ENCODE measurements around the gene TSNAX.

DNA sequence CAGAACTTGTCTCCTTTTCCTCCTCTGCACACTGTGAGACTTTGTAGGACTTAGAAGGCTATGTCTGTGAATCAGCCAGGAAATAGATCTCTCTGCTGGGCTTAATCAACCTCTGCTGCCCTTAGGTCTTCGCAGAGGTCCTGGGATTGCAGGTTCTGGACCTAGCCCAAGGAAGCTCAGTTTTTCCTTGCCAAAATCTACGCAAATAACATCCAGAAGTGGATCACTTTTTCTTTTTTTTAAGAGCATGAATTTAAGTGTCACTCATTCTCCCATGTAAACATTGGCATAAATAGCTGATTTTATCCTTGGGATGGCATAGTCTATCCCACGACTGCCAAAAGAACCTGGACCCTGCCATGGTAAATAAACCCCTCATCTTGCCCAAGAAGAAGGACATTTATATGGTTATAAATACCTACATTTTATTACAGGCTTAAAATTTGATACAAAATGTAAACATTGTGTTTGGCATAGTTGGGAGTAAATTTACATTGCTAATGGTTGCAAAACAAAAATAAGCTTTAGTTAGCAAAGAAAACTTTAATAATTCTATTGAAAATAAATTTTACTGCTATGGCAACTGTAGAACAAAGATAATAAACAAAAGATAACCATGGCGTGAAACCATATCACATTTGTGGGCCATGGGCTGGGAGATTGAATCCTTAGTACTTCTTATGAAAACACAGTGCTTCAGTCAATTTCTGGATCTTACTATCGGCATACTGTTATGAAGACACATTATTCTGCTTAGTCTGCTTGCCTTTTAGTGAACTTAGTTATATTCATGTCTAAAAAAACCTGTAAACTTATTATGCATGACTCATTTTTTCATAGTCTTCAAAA is 73.6 kb downstream of the TSNAX start:
- TF ChIP-seq EP300 (IDR thresholded peaks at IDR 0.05; ENCODE audit: low read depth) (no peak), POLR2A (IDR thresholded peaks at IDR 0.05) (no peak)
- TF ChIP-seq, protein P1, sequence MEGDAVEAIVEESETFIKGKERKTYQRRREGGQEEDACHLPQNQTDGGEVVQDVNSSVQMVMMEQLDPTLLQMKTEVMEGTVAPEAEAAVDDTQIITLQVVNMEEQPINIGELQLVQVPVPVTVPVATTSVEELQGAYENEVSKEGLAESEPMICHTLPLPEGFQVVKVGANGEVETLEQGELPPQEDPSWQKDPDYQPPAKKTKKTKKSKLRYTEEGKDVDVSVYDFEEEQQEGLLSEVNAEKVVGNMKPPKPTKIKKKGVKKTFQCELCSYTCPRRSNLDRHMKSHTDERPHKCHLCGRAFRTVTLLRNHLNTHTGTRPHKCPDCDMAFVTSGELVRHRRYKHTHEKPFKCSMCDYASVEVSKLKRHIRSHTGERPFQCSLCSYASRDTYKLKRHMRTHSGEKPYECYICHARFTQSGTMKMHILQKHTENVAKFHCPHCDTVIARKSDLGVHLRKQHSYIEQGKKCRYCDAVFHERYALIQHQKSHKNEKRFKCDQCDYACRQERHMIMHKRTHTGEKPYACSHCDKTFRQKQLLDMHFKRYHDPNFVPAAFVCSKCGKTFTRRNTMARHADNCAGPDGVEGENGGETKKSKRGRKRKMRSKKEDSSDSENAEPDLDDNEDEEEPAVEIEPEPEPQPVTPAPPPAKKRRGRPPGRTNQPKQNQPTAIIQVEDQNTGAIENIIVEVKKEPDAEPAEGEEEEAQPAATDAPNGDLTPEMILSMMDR (IDR thresholded peaks at IDR 0.05) = no peak
